H1 (cell line): ENCODE data around the gene PDZD2. TPM values are rescaled to one million over a fixed set of nuclear protein-coding genes. Genes with fewer than 3 reads are reported as not detected.

Source experiments
- ASH2L ChIP-seq: fragments of 200-600, 300-600 bp; sonication (generic); IDR thresholded peaks from one replicate; pipeline ENCODE4 v1.7.1; 2017; ENCODE audit warnings: low read length
- ATF3 ChIP-seq: IDR thresholded peaks from 2 replicates; pipeline ENCODE4 v1.6.1; 2011; ENCODE audit warnings: low read depth, mild to moderate bottlenecking, low read length; ENCODE audit not compliant: insufficient read depth
- BCL11A ChIP-seq, 2 experiments: IDR thresholded peaks; one replicate each; pipeline ENCODE4 v1.6.1; 2011; ENCODE audit warnings: low read depth in 2 of 2, low read length in 2 of 2, mild to moderate bottlenecking in 2 of 2
- CHD7 ChIP-seq: fragments of 300-600 bp; sonication (generic); IDR thresholded peaks from 2 replicates; pipeline ENCODE4 v1.7.1; 2012; ENCODE audit warnings: low read length, moderate library complexity, mild to moderate bottlenecking, inconsistent platforms; ENCODE audit not compliant: insufficient replicate concordance
- EZH2 ChIP-seq: fragments of 200-600 bp; sonication (generic); IDR thresholded peaks from 2 replicates; pipeline ENCODE4 v1.7.1; 2012; ENCODE audit warnings: low read depth, mild to moderate bottlenecking, moderate library complexity, low read length, inconsistent platforms; ENCODE audit not compliant: severe bottlenecking
- HDAC6 ChIP-seq: IDR thresholded peaks from one replicate; pipeline ENCODE4 v1.7.1; 2012; ENCODE audit warnings: low read depth, mild to moderate bottlenecking, inconsistent platforms, low read length, moderate library complexity
- POLR2AphosphoS5 ChIP-seq: IDR thresholded peaks from 2 replicates; pipeline ENCODE4 v1.6.1; 2011; ENCODE audit warnings: low read depth, low read length
- RXRA ChIP-seq: IDR thresholded peaks from 2 replicates; pipeline ENCODE4 v1.6.1; 2011; ENCODE audit warnings: low read depth, mild to moderate bottlenecking, low read length, moderate library complexity; ENCODE audit not compliant: insufficient read depth
- SAP30 ChIP-seq: fragments of 300-600 bp; sonication (generic); IDR thresholded peaks from 2 replicates; pipeline ENCODE4 v1.7.1; 2012; ENCODE audit warnings: low read length, moderate library complexity, mild to moderate bottlenecking, inconsistent platforms; ENCODE audit not compliant: insufficient read depth, insufficient replicate concordance
- SIN3A ChIP-seq, 2 experiments: IDR thresholded peaks in 1 of 2; conservative IDR thresholded peaks in 1 of 2; 2 replicates each; pipeline ENCODE4 v1.6.1; 2011 to 2012; ENCODE audit warnings: low read length in 2 of 2, improper control_type of control experiment in 1 of 2, low read depth in 1 of 2, mild to moderate bottlenecking in 1 of 2
- SUZ12 ChIP-seq: fragments of 200-600 bp; sonication (generic); IDR thresholded peaks from 2 replicates; pipeline ENCODE4 v1.6.1; 2012; ENCODE audit warnings: mild to moderate bottlenecking, inconsistent platforms, low read length, moderate library complexity, mixed read lengths
- polyA plus RNA-seq, 7 experiments: library from polyadenylated mRNA; depleted of rRNA in 3 of 7; stranded (reverse) in 5 of 7; unstranded in 2 of 7; fragments of >200 nt in 5 of 7; fragments of 200-250 nt in 2 of 7; gene quantifications; 1 replicate in 5 of 7; 2 replicates in 1 of 7; 4 replicates in 1 of 7; pipeline versions ENCODE4 v1.2.1 to v1.2.3, GENCODE V29; 2011 to 2013; ENCODE audit warnings: missing spikeins in 2 of 7, mixed read lengths in 2 of 7
- total RNA-seq: library from RNA; stranded (reverse); fragmentation: NEBNext Ultra II Directional; extraction: Animal tissue kit (Norgen Biotek cat#: 25700); gene quantifications from 2 replicates; pipeline ENCODE4 v1.2.1, GENCODE V29; 2021

PDZD2 gene
- total and polyA plus RNA-seq, 2 of the 8 experiments (the other 6 are each of a cell fraction or from before 2014, with no cell fraction given) = 1.2 to 6.8 TPM

DNA sequence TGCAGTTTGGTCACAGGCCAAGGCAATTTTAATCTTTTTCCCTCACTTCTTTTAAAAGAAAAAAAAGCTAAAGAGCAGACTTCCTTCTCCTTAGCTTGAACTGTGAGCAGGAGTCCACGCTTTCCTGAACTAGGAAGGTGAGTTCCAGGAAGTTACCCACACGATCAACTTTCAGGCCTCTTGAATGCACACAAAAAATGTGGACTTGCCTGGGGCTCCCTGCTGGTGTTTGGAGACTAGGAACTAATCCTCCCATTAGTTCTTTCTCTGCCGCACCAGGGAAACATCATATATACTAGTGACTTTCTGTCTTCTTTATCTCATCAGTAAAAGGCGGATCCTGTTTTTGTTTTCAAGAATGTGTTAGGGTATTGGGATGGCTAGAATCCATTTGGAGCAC is 295.2 kb downstream of the PDZD2 start (continued):
- no peak for TF ChIP-seq CHD7
- TF ChIP-seq SIN3A (conservative IDR thresholded peaks at IDR 0.05 in 1 of 2, IDR thresholded peaks at IDR 0.05 in 1 of 2; ENCODE audit: low read depth in 1 of 2, low read length in 2 of 2) = no peak
- TF ChIP-seq POLR2AphosphoS5 = no peak
- TF ChIP-seq ASH2L = no peak
- no peak for TF ChIP-seq RXRA
- TF ChIP-seq ATF3 = no peak
- TF ChIP-seq EZH2 = no peak
- TF ChIP-seq SAP30 = no peak
- no peak for TF ChIP-seq HDAC6
- no peak for TF ChIP-seq SUZ12
- no peak for TF ChIP-seq BCL11A (IDR thresholded peaks at IDR 0.05; ENCODE audit: low read depth in 2 of 2, low read length in 2 of 2)
